ENCODE data around the gene GPR18.

- TF ChIP-seq CTCF (conservative IDR thresholded peaks at IDR 0.05; ENCODE audit: low read depth, low read length) (no peak), EZH2 (IDR thresholded peaks at IDR 0.05; ENCODE audit: borderline replicate concordance, low read depth, low read length, poor library complexity, severe bottlenecking) (no peak)
Observed at GRCh38 chr13:99275093-99275469, 16.9 kb upstream of the GPR18 start.
